H1 (cell line): ENCODE results near the gene AP1M1. TPM values are rescaled to one million over a fixed set of nuclear protein-coding genes. Genes with fewer than 3 reads are reported as not detected.

Experiments used
- CTCF ChIA-PET: fragments of 300-600 bp; sonication (Branson Sonifier 250); formaldehyde crosslinking; loops from one replicate; lab custom pipeline; 2021; ENCODE audit not compliant: partially characterized antibody; lab: Charles Lee
- POLR2A ChIA-PET: fragments of 300-600 bp; sonication (Branson Sonifier 250); formaldehyde crosslinking; loops from one replicate; lab custom pipeline; 2021; ENCODE audit warnings: inconsistent platforms; ENCODE audit not compliant: partially characterized antibody; lab: Charles Lee
- DNase-seq, 2 experiments: peaks; one replicate each; pipeline versions ENCODE4 v3.0.0 to v3.0.0-alpha.2; 2010 to 2022; ENCODE audit warnings: low spot score in 2 of 2, low read depth in 1 of 2, mixed read lengths in 1 of 2
- FAIRE-seq: peaks from 2 replicates; lab custom pipeline; 2011; peaks lifted over from hg19 to GRCh38; lab: Jason Lieb, UNC
- H2AFZ ChIP-seq: 2 replicates; pipeline ENCODE4 v1.8.1; 2012; ENCODE audit warnings: low read length, inconsistent platforms
- H2AK5ac ChIP-seq: 2 replicates; pipeline ENCODE4 v1.6.1; 2013; ENCODE audit warnings: low read depth, low read length
- H2BK120ac ChIP-seq: replicated peaks from 2 replicates; pipeline ENCODE3; 2013; ENCODE audit warnings: low read depth, low read length, inconsistent platforms
- H2BK12ac ChIP-seq: 2 replicates; pipeline ENCODE4 v1.6.1; 2013; ENCODE audit warnings: low read depth, low read length
- H2BK15ac ChIP-seq: 2 replicates; pipeline ENCODE4 v1.6.1; 2013; ENCODE audit warnings: low read length
- H2BK20ac ChIP-seq: 2 replicates; pipeline ENCODE4 v1.6.1; 2013; ENCODE audit warnings: low read length
- H2BK5ac ChIP-seq: 2 replicates; pipeline ENCODE4 v1.6.1; 2013; ENCODE audit warnings: low read depth, low read length
- H3K14ac ChIP-seq: 2 replicates; pipeline ENCODE4 v1.6.1; 2013; ENCODE audit warnings: inconsistent platforms; ENCODE audit not compliant: insufficient read length
- H3K18ac ChIP-seq: 2 replicates; pipeline ENCODE4 v1.6.1; 2013; ENCODE audit warnings: low read length; ENCODE audit errors: extremely low read depth
- H3K23ac ChIP-seq: 2 replicates; pipeline ENCODE4 v1.6.1; 2013; ENCODE audit warnings: inconsistent platforms; ENCODE audit not compliant: insufficient read length
- H3K23me2 ChIP-seq: 2 replicates; pipeline ENCODE4 v1.6.1; 2013; ENCODE audit warnings: low read depth, low read length
- H3K27ac ChIP-seq: 2 replicates; pipeline ENCODE4 v1.6.1; 2011; ENCODE audit warnings: low read depth, low read length, inconsistent platforms
- H3K27me3 ChIP-seq, 4 experiments: replicated peaks in 1 of 4; 1 replicate in 1 of 4; 2 replicates in 3 of 4; pipeline versions ENCODE4 v1.6.1 to v1.8.1; 2011 to 2013; ENCODE audit warnings: low read length in 3 of 4, mild to moderate bottlenecking in 3 of 4, inconsistent platforms in 2 of 4, mixed read lengths in 2 of 4, moderate library complexity in 1 of 4; ENCODE audit not compliant: control insufficient read depth in 3 of 4, insufficient read depth in 3 of 4; ENCODE audit errors: extremely low read depth in 1 of 4
- H3K36me3 ChIP-seq, 4 experiments: 2 replicates each; pipeline versions ENCODE4 v1.6.1 to v1.8.1; 2011 to 2013; ENCODE audit warnings: mild to moderate bottlenecking in 4 of 4, low read length in 3 of 4, moderate library complexity in 2 of 4, control low read depth in 1 of 4, inconsistent platforms in 1 of 4; ENCODE audit not compliant: insufficient read depth in 4 of 4, control insufficient read depth in 2 of 4
- H3K4ac ChIP-seq: replicated peaks from 2 replicates; pipeline ENCODE3; 2013; ENCODE audit warnings: low read length, low read depth, mixed read lengths, inconsistent platforms; ENCODE audit not compliant: insufficient read length
- H3K4me1 ChIP-seq, 4 experiments: replicated peaks in 1 of 4; 1 replicate in 1 of 4; 2 replicates in 3 of 4; pipeline versions ENCODE4 v1.6.1 to v1.8.1; 2011 to 2013; ENCODE audit warnings: low read length in 3 of 4, inconsistent platforms in 2 of 4, mixed read lengths in 1 of 4; ENCODE audit not compliant: insufficient read depth in 4 of 4, control insufficient read depth in 3 of 4
- H3K4me2 ChIP-seq, 2 experiments: 2 replicates each; pipeline versions ENCODE4 v1.6.1 to v1.8.1; 2011 to 2013; ENCODE audit warnings: low read depth in 2 of 2, low read length in 2 of 2, control low read depth in 1 of 2, inconsistent platforms in 1 of 2, mild to moderate bottlenecking in 1 of 2; ENCODE audit not compliant: insufficient read depth in 1 of 2
- H3K4me3 ChIP-seq, 4 experiments: fragments of 200-600, 300-600 bp in 1 of 4; sonication (generic), shearing (Covaris generic), sonication (Bioruptor Twin) in 1 of 4; 2 replicates each; pipeline versions ENCODE4 v1.5.1 to v1.8.1; 2011 to 2016; ENCODE audit warnings: low read length in 4 of 4, low read depth in 3 of 4, control low read depth in 2 of 4, inconsistent platforms in 2 of 4, mild to moderate bottlenecking in 2 of 4, mixed read lengths in 1 of 4, moderate library complexity in 1 of 4; ENCODE audit not compliant: insufficient read depth in 2 of 4; ENCODE audit errors: extremely low read depth in 1 of 4
- H3K56ac ChIP-seq: replicated peaks from 2 replicates; pipeline ENCODE3; 2013; ENCODE audit warnings: low read depth, mild to moderate bottlenecking, mixed read lengths, low read length, inconsistent platforms; ENCODE audit not compliant: insufficient read length
- H3K79me1 ChIP-seq: 2 replicates; pipeline ENCODE4 v1.6.1; 2013; ENCODE audit warnings: low read depth, low read length, control low read depth
- H3K79me2 ChIP-seq, 2 experiments: 2 replicates each; pipeline versions ENCODE4 v1.6.1 to v1.8.1; 2012 to 2013; ENCODE audit warnings: low read length in 2 of 2, mild to moderate bottlenecking in 2 of 2, inconsistent platforms in 1 of 2; ENCODE audit not compliant: insufficient read depth in 2 of 2, control insufficient read depth in 1 of 2
- H3K9ac ChIP-seq, 4 experiments: replicated peaks in 1 of 4; 1 replicate in 1 of 4; 2 replicates in 3 of 4; pipeline versions ENCODE4 v1.6.1 to v1.8.1; 2011 to 2013; ENCODE audit warnings: low read depth in 3 of 4, low read length in 3 of 4, control low read depth in 2 of 4, mild to moderate bottlenecking in 2 of 4, moderate library complexity in 2 of 4, inconsistent platforms in 1 of 4; ENCODE audit errors: extremely low read depth in 1 of 4
- H3K9me3 ChIP-seq, 2 experiments: 2 replicates each; pipeline versions ENCODE4 v1.6.1 to v1.8.1; 2012 to 2013; ENCODE audit warnings: mild to moderate bottlenecking in 2 of 2, moderate library complexity in 2 of 2, control low read depth in 1 of 2, inconsistent platforms in 1 of 2, low read depth in 1 of 2, low read length in 1 of 2, mixed read lengths in 1 of 2; ENCODE audit not compliant: insufficient read depth in 2 of 2
- H4K20me1 ChIP-seq, 2 experiments: replicated peaks in 1 of 2; 2 replicates each; pipeline versions ENCODE3 to v1.8.1; 2011 to 2013; ENCODE audit warnings: inconsistent platforms in 2 of 2, low read length in 2 of 2, mild to moderate bottlenecking in 1 of 2; ENCODE audit not compliant: insufficient read depth in 2 of 2, control insufficient read depth in 1 of 2
- H4K5ac ChIP-seq: 2 replicates; pipeline ENCODE4 v1.6.1; 2013; ENCODE audit warnings: low read length, low read depth, mixed read lengths, inconsistent platforms; ENCODE audit not compliant: insufficient read length
- H4K8ac ChIP-seq: 2 replicates; pipeline ENCODE4 v1.8.0; 2013; ENCODE audit warnings: mild to moderate bottlenecking, moderate library complexity, low read length, inconsistent platforms; ENCODE audit not compliant: insufficient read depth; ENCODE audit errors: extremely low read depth
- H4K91ac ChIP-seq: replicated peaks from 2 replicates; pipeline ENCODE3; 2013; ENCODE audit warnings: low read length, mixed read lengths, inconsistent platforms; ENCODE audit not compliant: insufficient read length
- WGBS, 2 experiments: shearing (Covaris generic) in 1 of 2; methylation state at CpG; one replicate each; pipeline versions ENCODE4 v1.1.6 to v1.1.7; 2013 to 2015; ENCODE audit warnings: low lambda C conversion rate in 2 of 2, mixed read lengths in 2 of 2, inconsistent platforms in 1 of 2, low coverage in 1 of 2, missing lambda C conversion rate in 1 of 2; ENCODE audit not compliant: insufficient replicate concordance in 2 of 2, insufficient coverage in 1 of 2, insufficient read length in 1 of 2; ENCODE audit errors: extremely low coverage in 1 of 2, missing lambda C conversion rate in 1 of 2; 5-methylcytosine and 5-hydroxymethylcytosine counted together
- polyA plus RNA-seq, 7 experiments: library from polyadenylated mRNA; depleted of rRNA in 3 of 7; stranded (reverse) in 5 of 7; unstranded in 2 of 7; fragments of >200 nt in 5 of 7; fragments of 200-250 nt in 2 of 7; gene quantifications; 1 replicate in 5 of 7; 2 replicates in 1 of 7; 4 replicates in 1 of 7; pipeline versions ENCODE4 v1.2.1 to v1.2.3, GENCODE V29; 2011 to 2013; ENCODE audit warnings: missing spikeins in 2 of 7, mixed read lengths in 2 of 7
- total RNA-seq: library from RNA; stranded (reverse); fragmentation: NEBNext Ultra II Directional; extraction: Animal tissue kit (Norgen Biotek cat#: 25700); gene quantifications from 2 replicates; pipeline ENCODE4 v1.2.1, GENCODE V29; 2021

The AP1M1 gene
- total and polyA plus RNA-seq, 2 of the 8 experiments (the other 6 are each of a cell fraction or from before 2014, with no cell fraction given): 30.9 to 37.5 TPM

DNA sequence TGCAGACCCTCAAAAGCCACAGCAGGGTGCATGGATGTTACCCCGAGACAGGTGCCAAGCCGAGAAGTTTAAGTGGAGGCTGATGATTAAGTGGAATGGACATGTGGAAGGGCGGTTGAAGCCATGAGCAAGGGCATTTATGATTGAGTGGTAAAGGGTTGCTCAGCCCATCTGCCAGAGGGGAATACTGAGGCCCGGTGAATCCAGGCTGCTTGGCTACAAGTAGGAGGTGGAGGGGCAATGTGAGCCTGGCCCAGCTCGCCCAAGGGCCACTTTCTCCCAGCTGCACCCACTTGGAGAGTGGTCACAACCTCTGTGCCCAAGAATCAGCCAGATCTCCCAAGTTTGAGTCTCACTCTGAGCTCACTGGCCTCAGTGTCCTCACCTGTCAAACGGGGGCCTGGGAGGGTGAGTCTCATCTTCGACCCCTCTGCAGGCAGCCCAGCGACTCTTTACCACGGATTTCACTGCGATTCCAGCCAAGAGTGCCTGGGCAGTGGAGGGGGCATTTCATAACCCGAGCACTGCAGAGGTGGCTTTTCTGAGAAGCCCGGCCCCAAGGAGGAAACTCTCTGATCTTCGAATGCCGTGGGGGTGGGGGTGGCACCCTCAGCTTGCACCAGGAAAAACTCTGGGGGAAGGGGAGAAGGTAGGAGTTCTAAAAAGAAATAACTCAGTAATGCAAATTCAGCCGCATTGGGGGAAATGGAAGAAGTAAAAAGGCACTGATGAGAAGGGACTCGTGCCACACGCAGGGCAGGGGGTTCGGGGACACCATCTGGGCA, 64.1 kb downstream of the AP1M1 start:
- no peak overlapping the region for H3K18ac ChIP-seq
- no peak overlapping the region for H2AK5ac ChIP-seq
- no peak overlapping the region for H3K4me3 ChIP-seq
- POLR2A ChIA-PET: interaction anchor here (1.2 kb wide), 1 partner anchor 77 kb away, joined by 4 read pairs; no protein-coding TSS in a partner anchor
- no peak overlapping the region; the same call in 1 of the 2 replicates for H2BK5ac ChIP-seq
- no peak overlapping the region for H4K91ac ChIP-seq
- H3K4me2 ChIP-seq: no peak overlapping the region
- no peak overlapping the region for H3K14ac ChIP-seq
- peaks cover 0 to 3% of the 10 kb centered on the region in 2 experiments for H4K20me1 ChIP-seq
- no peak overlapping the region for H4K8ac ChIP-seq
- no peak overlapping the region for H2AFZ ChIP-seq
- H3K79me2 ChIP-seq: no peaks in the 10 kb centered on the region
- H3K23ac ChIP-seq: no peak overlapping the region
- no peaks in the 10 kb centered on the region for H3K27me3 ChIP-seq
- CTCF ChIA-PET: interaction anchor here (0.5 to 2.6 kb wide), 5 partner anchors 11 to 543 kb away, joined by 3 to 7 read pairs (median 4); no protein-coding TSS in a partner anchor
- no peak overlapping the region for H3K27ac ChIP-seq
- no peak overlapping the region for H2BK15ac ChIP-seq
- WGBS, 2 experiments: 80% methylated on average over 18 of the region's 18 CpGs; no CpG with 5 or more reads in 1 of the 2 experiments
- H3K9ac ChIP-seq: no peak overlapping the region
- DNase-seq (no peak), FAIRE-seq (no peak)
- H3K4me1 ChIP-seq: no peaks in the 10 kb centered on the region; a peak in 1 of 7 replicates
- no peaks in the 10 kb centered on the region for H3K79me1 ChIP-seq
- no peaks in the 10 kb centered on the region for H3K23me2 ChIP-seq
- H4K5ac ChIP-seq: no peak overlapping the region
- H3K9me3 ChIP-seq: no peaks in the 10 kb centered on the region
- H2BK20ac ChIP-seq: no peak overlapping the region
- no peaks in the 10 kb centered on the region for H3K36me3 ChIP-seq
- H2BK120ac ChIP-seq: no peak overlapping the region
- H3K4ac ChIP-seq: no peak overlapping the region
- no peak overlapping the region for H3K56ac ChIP-seq
- no peak overlapping the region; the same call in 1 of the 2 replicates for H2BK12ac ChIP-seq
